Loucy (cell line): ENCODE measurements around the gene GAB1.

Experiments
- H2AFZ ChIP-seq: fragments of 200-600 bp; sonication (generic); 2 replicates; pipeline ENCODE4 v1.6.0; 2016; ENCODE audit warnings: antibody characterized with exemption, mild to moderate bottlenecking, low read length, moderate library complexity
- H3F3A ChIP-seq: fragments of 200-600 bp; 2 replicates; pipeline ENCODE4 v1.6.0; 2016; ENCODE audit warnings: antibody characterized with exemption, low read depth, mild to moderate bottlenecking
- H3K27me3 ChIP-seq: fragments of 200-600 bp; sonication (generic); 2 replicates; pipeline ENCODE4 v1.6.1; 2014; ENCODE audit warnings: low read length, mild to moderate bottlenecking; ENCODE audit not compliant: insufficient read depth, poor library complexity, severe bottlenecking
- H3K36me3 ChIP-seq: fragments of 200-600 bp; sonication (generic); 2 replicates; pipeline ENCODE4 v1.6.1; 2016; ENCODE audit warnings: low read length; ENCODE audit not compliant: insufficient read depth
- H3K4me1 ChIP-seq: fragments of 200-600 bp; sonication (generic); 2 replicates; pipeline ENCODE4 v1.5.1; 2014; ENCODE audit warnings: low read length, mild to moderate bottlenecking; ENCODE audit not compliant: insufficient read depth, poor library complexity, severe bottlenecking
- H3K4me2 ChIP-seq: fragments of 200-600 bp; sonication (generic); 2 replicates; pipeline ENCODE4 v1.6.0; 2014; ENCODE audit warnings: antibody characterized with exemption, low read length, low read depth, mild to moderate bottlenecking; ENCODE audit not compliant: poor library complexity, severe bottlenecking
- H3K4me3 ChIP-seq: fragments of 200-600 bp; sonication (generic); 2 replicates; pipeline ENCODE4 v1.5.1; 2014; ENCODE audit warnings: low read length, mild to moderate bottlenecking, mixed read lengths; ENCODE audit not compliant: poor library complexity, severe bottlenecking
- H3K79me2 ChIP-seq: fragments of 200-600 bp; sonication (generic); 2 replicates; pipeline ENCODE4 v1.6.1; 2014; ENCODE audit warnings: low read length; ENCODE audit not compliant: insufficient read depth
- H3K9ac ChIP-seq: fragments of 200-600 bp; sonication (generic); 2 replicates; pipeline ENCODE4 v1.6.0; 2014; ENCODE audit warnings: mild to moderate bottlenecking, low read depth, low read length, moderate library complexity; ENCODE audit not compliant: poor library complexity, severe bottlenecking
- H3K9me2 ChIP-seq: fragments of 200-600 bp; sonication (generic); replicated peaks from 2 replicates; pipeline ENCODE4 v1.6.1; 2016; ENCODE audit warnings: low read depth, low read length, mixed read lengths
- H3K9me3 ChIP-seq: fragments of 200-600 bp; sonication (generic); 2 replicates; pipeline ENCODE4 v1.6.1; 2014; ENCODE audit warnings: mild to moderate bottlenecking, antibody characterized with exemption, low read length, low read depth; ENCODE audit not compliant: insufficient read depth
- H4K20me1 ChIP-seq: fragments of 200-600 bp; sonication (generic); 2 replicates; pipeline ENCODE4 v1.6.0; 2014; ENCODE audit warnings: antibody characterized with exemption, low read length, mild to moderate bottlenecking; ENCODE audit not compliant: insufficient read depth, poor library complexity, severe bottlenecking
- CTCF ChIP-seq: fragments of 200-600 bp; sonication (generic); conservative IDR thresholded peaks from 2 replicates; pipeline ENCODE4 v1.5.1; 2014; ENCODE audit warnings: mild to moderate bottlenecking, antibody characterized with exemption, low read length
- EZH2phosphoT487 ChIP-seq: fragments of 200-600 bp; IDR thresholded peaks from 2 replicates; pipeline ENCODE4 v1.6.1; 2018; ENCODE audit warnings: antibody characterized with exemption, mild to moderate bottlenecking, moderate library complexity, borderline replicate concordance

Gene GAB1

GRCh38 chr4:143432258-143432591 lies 95.5 kb downstream of the GAB1 start:
- H2AFZ ChIP-seq: no peak overlapping the region
- no peaks in the 10 kb centered on the region for H3F3A ChIP-seq
- no peaks in the 10 kb centered on the region for H3K9me2 ChIP-seq
- no peaks in the 10 kb centered on the region for H3K9me3 ChIP-seq
- H3K79me2 ChIP-seq: no peaks in the 10 kb centered on the region
- no peak overlapping the region for H3K4me2 ChIP-seq
- no peak overlapping the region for H3K4me3 ChIP-seq
- TF ChIP-seq EZH2phosphoT487: no peak
- no peak for TF ChIP-seq CTCF
- no peak overlapping the region for H3K9ac ChIP-seq
- no peaks in the 10 kb centered on the region for H4K20me1 ChIP-seq
- peaks cover 25% of the 10 kb centered on the region for H3K4me1 ChIP-seq
- no peaks in the 10 kb centered on the region for H3K27me3 ChIP-seq
- peaks cover 4% of the 10 kb centered on the region; the same call in 1 of the 2 replicates for H3K36me3 ChIP-seq

- Histone ChIP-seq H3K9me2 (no peaks in the 10 kb centered on the region), H3F3A (0 out of 2 replicates have a peak, but pooled peaks cover under 1% of the 10 kb centered on the region), H3K79me2 (no peaks in the 10 kb centered on the region), H3K4me3 (no peak overlapping the region), H4K20me1 (no peaks in the 10 kb centered on the region), H3K4me1 (peaks cover 34% of the 10 kb centered on the region), H3K27me3 (no peaks in the 10 kb centered on the region), H3K4me2 (no peak overlapping the region), H3K36me3 (peaks cover 4% of the 10 kb centered on the region; the same call in 1 of the 2 replicates), H2AFZ (no peak overlapping the region), H3K9me3 (no peaks in the 10 kb centered on the region), H3K9ac (no peak overlapping the region)
- TF ChIP-seq CTCF (no peak), EZH2phosphoT487 (no peak)
Observed at GRCh38 chr4:143433231-143433630, 96.6 kb downstream of the GAB1 start.

- H3K79me2 ChIP-seq: no peaks in the 10 kb centered on the region
- peaks cover 8% of the 10 kb centered on the region; the same call in 1 of the 2 replicates for H3F3A ChIP-seq
- no peak overlapping the region for H3K4me2 ChIP-seq
- H4K20me1 ChIP-seq: no peaks in the 10 kb centered on the region
- H3K9me2 ChIP-seq: no peaks in the 10 kb centered on the region
- TF ChIP-seq EZH2phosphoT487 (no peak), CTCF (no peak)
- no peak overlapping the region for H2AFZ ChIP-seq
- H3K36me3 ChIP-seq: peaks cover 4% of the 10 kb centered on the region; the same call in 1 of the 2 replicates
- H3K9ac ChIP-seq: no peak overlapping the region
- H3K4me3 ChIP-seq: no peak overlapping the region
- H3K27me3 ChIP-seq: no peaks in the 10 kb centered on the region
- H3K4me1 ChIP-seq: peaks cover 57% of the 10 kb centered on the region
- H3K9me3 ChIP-seq: no peaks in the 10 kb centered on the region
Observed at GRCh38 chr4:143435955-143436354, 99.3 kb downstream of the GAB1 start.
